SIG-M5 (cell line): ENCODE results near the gene TSC2.

Experiments used
- DNase-seq: peaks from one replicate; lab custom pipeline; 2025; lab: John Stamatoyannopoulos, UW

TSC2 gene

DNA sequence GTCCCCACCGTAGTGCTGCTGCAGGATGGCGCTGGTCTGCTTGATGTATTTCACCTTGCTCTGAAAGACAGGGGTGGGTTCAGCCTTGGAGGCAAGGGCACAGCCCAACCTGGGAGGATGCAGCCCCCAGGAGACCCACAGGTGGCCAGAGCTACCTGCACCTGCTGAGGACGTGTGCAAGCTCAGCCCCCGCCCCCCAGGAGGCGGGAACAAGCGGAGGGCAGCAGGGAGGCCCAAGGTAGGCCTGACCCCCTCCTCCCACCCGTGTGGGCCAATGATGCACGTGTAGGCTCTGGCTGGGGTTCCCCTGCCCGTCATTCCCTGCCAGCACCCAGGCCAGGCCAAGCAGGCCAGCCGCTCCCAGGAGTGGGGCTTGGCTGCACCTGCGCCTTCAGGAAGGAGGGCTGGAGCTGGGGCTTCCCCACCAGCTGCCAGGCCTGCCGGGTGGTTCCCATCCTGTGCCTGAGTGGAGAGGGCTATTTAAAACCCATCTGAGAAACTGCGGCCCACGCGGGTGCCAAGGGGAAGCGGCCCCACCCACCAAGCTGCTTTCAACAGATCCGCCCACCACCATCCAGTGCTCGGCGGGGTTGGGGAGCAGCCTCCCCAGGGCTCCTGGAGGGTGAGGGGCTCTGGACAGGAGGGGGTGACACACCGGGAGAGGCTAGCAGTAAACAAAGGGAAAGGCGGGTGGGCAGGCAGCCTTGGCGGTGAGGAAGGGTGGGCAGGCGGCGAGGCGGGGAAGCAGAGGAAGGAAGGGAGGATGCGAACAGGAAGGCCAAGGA is 3.9 kb upstream of the TSC2 start:
- DNase-seq, result no peak

GRCh38 chr16:2044541-2044940 is 3.2 kb upstream of the TSC2 start:
- DNase-seq, result no peak

DNA sequence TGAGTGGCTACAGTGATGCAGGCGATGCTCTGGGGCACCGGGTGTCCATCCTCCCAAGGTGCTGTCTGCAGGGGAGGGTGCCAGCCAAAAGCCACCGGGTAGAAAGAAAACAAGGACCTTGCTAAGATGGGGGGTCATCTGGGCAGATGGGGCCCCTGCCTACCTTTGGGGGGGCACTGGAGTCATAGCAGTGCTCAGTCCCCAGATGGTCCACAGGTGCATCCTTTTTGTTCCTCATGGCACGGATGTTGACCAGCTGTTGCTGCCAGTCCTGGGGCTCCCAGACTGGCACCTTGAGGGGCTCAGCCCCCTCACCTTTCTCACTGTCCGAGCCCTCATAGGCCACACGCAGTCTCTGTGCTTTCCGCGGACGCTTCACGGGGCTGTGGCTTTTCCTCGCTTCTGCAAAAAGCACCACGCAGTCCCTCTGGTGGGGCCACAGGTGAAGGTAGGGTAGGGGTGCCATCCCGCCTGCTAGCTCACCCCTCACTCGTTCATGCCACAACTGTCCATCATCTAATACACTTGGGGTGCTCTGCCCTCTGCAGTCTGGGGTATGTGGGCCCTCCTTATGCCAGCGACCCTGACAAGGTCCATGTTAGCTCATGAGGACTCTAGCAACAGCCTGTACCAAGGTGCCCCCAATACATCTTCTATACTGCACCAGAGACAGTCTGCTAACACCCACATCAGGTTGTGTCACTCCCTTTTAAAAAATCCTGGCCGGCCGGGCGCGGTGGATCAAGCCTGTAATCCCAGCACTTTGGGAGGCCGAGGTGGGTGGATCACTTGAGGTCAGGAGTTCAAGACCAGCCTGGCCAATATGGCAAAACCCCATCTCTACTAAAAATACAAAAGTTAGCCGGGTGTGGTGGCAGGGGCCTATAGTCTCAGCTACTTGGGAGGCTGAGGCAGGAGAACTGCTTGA is 1.6 kb upstream of the TSC2 start:
- no peak for DNase-seq

DNA sequence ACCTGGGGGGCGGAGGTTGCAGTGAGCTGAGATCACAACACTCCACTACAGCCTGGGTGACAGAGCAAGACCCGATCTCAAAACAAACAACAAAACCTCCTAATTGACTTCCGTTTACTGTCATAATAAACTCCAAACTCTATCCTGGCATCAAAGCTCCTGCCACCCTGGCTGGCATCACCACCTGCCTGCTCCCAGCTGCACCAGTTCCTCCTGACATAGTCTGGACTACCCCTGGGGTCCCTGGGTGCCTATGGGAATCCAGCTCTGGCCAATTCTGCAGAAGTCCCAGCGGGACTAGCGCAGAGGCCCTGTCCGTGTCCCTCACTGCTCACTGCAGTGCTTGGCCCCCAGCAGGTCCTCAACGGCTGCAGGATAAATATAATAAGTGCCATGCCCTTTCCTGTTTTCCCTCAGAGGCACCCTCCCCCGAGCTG is 874 bp upstream of the TSC2 start:
- DNase-seq, result no peak

DNA sequence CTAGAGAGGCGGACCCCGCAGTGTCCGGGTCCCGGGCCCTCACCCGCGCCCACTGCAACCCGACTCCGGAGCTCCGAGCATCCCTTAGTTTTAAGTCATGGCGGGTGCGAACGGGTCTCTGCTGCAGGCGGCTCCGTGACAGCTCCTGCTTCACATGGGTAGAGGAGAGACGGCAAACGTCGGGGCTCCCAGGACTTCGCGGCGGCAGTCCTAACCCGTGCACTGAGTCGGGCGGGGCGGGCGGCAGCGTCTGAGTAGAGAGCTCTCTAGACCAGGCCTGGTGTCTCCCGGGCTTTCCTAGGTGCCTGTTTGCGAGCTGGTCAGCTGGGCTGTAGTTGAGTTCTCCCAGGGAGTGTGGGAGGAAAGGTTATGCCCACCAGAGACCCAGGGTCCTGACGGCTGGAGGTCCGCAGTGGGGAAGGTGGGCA is 345 bp downstream of the TSC2 start:
- no peak for DNase-seq

DNA sequence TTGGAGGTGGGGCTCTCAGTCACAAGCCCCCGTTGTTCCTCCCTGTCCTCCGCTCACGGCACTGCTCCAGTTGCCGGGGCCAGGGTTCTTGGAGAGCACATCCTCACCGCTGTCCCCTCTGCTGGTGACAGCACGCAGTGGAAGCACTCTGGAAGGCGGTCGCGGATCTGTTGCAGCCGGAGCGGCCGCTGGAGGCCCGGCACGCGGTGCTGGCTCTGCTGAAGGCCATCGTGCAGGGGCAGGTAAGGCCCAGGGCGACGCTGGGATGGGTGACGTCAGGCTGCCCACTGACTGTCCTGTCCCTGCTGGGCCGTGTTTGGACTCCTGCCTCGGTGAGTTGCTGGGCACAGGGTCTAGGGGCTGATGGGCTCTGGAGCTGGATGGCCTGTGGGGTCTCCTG is 5.4 kb downstream of the TSC2 start:
- DNase-seq, result no peak

GRCh38 chr16:2053897-2054296 is 6.1 kb downstream of the TSC2 start:
- no peak for DNase-seq

GRCh38 chr16:2054543-2055245 is 6.9 kb downstream of the TSC2 start:
- DNase-seq, result no peak

DNA sequence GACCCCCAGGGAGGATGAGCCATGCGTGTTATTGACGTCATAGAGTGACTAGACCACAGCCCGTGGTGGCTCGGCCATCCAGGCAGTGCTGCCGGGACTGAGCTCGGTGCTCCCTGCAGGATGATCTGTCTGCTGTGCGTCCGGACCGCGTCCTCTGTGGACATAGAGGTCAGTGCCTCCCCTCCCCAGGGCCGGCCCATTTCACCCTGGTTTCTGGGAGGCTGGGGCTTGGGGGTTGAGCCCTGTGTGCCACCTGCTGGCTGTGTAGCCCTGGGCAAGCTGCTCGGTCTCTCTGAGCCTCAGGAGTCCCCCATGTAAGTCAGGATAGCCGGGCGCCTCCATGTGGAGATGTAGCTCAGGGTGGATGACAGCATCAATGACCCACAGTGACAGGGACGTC is 8.3 kb downstream of the TSC2 start:
- no peak for DNase-seq

DNA sequence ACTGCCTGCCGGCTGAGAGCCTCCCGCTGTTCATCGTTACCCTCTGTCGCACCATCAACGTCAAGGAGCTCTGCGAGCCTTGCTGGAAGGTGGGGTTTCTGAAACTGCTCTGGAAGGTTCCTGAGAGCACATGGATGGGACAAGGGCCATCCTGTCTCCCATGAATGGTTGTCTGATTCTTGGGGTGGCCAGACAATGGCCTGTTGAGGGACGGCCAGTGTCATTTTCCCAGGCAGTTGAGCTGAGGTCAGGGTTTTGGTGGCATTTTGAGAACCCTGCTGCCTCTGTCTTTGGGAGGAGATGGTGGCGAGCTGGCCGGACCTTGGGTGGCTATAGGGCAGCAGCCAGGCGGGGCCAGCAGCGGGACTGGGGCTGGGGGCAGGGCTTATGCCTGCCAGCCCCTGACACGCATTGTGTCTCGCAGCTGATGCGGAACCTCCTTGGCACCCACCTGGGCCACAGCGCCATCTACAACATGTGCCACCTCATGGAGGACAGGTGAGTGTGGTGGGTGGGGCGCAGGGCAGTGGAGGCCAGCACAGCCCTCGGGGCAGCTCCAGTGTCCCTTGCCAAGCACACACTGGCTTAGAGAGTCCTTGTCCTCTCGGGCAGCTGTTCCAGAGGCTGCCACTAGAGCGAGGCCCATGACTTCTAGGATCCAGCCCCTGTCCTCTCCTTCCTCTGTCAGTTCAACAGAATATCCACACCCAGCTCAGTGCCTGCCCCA is 9.1 kb downstream of the TSC2 start:
- no peak for DNase-seq

GRCh38 chr16:2057438-2057837 is 9.7 kb downstream of the TSC2 start:
- no peak for DNase-seq

- no peak for DNase-seq
Observed at GRCh38 chr16:2058420-2058819, 10.6 kb downstream of the TSC2 start.

- DNase-seq, result no peak
Observed at GRCh38 chr16:2058872-2059271, 11.1 kb downstream of the TSC2 start.

- DNase-seq, result no peak
Observed at GRCh38 chr16:2060346-2060745, 12.6 kb downstream of the TSC2 start.

- DNase-seq, result no peak
Observed at GRCh38 chr16:2061023-2061422, 13.2 kb downstream of the TSC2 start.

DNA sequence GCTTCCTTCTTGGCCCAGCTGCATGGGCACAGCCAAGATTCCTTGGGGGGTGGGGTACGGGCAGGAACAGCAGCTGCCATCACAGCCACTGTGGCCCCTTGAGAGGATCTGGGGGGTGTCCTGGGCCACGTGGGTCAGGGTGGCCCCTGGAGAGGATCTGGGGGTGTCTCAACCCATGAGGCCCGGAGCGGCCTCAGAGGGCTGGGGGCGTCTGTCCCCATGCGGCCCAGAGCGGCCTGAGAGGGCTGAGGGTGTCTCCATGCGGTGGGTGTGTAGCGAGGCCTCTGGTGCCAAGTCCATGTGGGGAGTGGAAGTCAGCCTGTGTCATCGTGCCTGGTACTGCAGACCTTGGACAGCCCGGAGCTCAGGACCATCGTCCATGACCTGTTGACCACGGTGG is 13.7 kb downstream of the TSC2 start:
- no peak for DNase-seq

DNA sequence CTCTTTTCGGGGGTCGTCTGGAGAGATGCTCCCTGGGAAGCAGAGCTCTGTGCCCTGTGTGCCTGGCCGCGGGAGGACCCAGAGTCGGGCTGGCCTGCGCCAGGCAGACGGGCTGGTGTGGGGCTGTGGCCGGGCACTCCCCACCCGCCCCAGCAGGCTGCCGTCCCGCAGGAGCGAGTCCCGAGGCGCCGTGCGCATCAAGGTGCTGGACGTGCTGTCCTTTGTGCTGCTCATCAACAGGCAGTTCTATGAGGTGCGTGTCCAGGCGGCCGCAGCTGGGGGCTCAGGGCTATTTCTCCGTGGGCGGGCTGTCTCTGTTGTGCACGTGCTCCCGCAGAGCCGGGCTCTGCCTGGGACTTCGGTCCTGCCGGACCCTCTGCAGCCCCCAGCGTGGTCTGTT is 15.0 kb downstream of the TSC2 start:
- DNase-seq, result no peak

DNA sequence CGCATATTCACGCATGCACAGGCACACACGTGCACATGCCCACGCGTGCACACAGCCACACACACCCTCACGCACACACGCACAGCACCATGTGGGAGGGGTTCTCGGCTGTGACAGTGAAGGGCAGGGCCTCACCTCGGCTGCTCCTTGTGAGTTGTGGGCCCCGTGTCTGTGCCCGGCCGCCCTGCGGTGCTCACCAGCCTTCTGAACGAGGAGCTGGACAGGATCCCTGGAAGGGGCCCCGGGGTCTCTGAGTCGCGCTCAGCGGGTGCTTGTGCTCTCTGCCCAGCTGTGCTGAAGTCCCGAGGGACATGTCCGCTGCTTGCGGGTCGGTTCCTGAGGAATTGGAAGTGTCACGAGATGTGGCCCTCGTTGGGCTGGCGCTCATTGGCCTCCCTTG is 16.1 kb downstream of the TSC2 start:
- DNase-seq, result no peak

DNA sequence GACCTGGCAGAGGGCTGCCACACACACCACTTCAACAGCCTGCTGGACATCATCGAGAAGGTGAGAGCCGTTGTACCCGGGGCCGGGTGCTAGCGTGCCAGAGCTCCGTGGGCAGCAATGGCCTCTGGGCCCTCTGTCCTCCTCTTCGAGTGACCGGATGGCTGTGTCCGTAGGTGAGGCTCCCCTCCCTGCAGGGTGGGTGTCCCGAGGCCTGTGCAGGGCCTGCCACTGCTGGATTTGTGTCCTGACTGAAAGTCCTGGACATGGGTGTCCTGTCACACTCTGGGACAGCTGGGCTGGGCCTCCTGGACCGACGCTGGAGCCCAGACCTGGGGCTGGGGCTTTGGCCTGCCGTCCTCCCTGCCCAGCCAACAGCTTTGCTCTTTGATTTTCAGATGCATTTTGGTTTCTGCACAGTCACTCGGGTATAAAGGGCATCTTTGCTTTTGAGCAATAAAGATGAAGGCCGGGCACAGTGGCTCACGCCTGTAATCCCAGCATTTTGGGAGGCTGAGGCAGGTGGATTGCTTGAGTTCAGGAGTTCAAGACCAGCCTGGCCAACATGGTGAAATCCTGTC is 16.7 kb downstream of the TSC2 start:
- DNase-seq, result no peak

DNA sequence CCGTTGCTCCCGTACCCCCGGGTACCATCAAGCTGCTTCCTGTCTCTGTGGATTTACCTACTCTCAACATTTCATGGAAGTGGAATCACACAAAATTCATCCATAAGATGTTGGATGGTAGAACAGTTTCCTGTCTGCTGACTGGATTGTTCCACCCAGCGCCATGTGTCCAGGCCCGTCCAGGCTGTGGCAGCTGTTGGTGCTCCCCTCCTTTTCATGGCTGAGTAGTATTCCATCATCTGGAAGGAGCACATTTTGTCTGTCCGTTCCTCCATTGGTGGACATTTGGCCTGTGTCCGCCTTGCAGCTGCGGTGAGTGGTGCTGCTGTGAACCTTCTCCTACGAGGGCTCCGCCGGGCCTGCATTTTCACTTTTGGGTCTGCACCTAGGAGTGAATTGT is 18.4 kb downstream of the TSC2 start:
- no peak for DNase-seq
